Measurements from ENCODE around the gene TRABD2B. TPM values are rescaled to one million over a fixed set of nuclear protein-coding genes. Genes with fewer than 3 reads are reported as not detected.

The TRABD2B gene
- total and polyA plus RNA-seq, 2 experiments from 2014 or later = 1.00 to 2.3 TPM

DNA sequence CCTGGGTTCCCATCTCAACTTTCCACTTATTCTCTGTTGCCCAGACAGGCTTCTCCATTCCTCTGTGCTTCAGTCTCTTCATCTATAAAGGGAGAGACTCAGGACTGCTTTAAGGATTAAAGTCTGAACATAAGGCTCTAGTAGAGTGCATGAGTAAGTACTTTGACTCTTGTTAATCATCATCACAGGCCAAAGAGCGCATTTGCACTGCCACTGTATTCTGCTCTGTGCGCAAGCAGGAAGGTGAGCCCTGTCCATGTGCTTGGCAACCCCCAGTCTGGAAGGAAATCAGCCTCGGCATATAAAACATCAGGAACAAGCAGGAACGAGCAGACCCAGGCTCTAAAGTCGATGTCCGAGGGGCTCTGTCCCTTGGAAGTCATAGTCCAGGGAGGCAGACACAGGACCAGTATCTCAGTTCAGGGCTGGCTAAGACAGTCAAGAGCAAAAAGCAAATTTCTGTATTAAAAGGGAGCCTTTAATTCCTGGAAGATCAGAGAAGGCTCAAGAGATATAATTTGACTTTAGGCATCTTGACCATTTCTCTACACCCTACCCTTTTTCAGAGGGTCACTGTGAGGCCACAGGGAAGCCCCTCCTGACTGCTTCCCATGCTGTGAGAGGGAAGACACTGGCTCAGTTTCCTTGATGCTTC, 131.2 kb downstream of the TRABD2B start:
- DNase-seq (ENCODE audit: low spot score) = peak; percentile 73
- 46% methylated on average over 6 of the region's 6 CpGs for WGBS (ENCODE audit: low lambda C conversion rate, missing lambda C conversion rate)
- Histone ChIP-seq H3K4me3 (no peak overlapping the region), H3K9me2 (replicated peaks; ENCODE audit: insufficient read depth) (no peaks in the 10 kb centered on the region), H3K27me3 (no peaks in the 10 kb centered on the region), H3K79me2 (no peaks in the 10 kb centered on the region), H4K20me1 (ENCODE audit: insufficient read depth, poor library complexity, severe bottlenecking) (no peaks in the 10 kb centered on the region), H3K4me1 (ENCODE audit: insufficient read depth) (peaks cover 34% of the 10 kb centered on the region), H3K9me3 (ENCODE audit: low read depth) (no peaks in the 10 kb centered on the region), H2AFZ (no peak overlapping the region), H3K4me2 (peak overlapping the region; percentile 49), H3K36me3 (replicated peaks; ENCODE audit: insufficient read depth, low read depth) (no peaks in the 10 kb centered on the region), H3K27ac (peak overlapping the region; percentile 93)
- TF ChIP-seq, protein P1, sequence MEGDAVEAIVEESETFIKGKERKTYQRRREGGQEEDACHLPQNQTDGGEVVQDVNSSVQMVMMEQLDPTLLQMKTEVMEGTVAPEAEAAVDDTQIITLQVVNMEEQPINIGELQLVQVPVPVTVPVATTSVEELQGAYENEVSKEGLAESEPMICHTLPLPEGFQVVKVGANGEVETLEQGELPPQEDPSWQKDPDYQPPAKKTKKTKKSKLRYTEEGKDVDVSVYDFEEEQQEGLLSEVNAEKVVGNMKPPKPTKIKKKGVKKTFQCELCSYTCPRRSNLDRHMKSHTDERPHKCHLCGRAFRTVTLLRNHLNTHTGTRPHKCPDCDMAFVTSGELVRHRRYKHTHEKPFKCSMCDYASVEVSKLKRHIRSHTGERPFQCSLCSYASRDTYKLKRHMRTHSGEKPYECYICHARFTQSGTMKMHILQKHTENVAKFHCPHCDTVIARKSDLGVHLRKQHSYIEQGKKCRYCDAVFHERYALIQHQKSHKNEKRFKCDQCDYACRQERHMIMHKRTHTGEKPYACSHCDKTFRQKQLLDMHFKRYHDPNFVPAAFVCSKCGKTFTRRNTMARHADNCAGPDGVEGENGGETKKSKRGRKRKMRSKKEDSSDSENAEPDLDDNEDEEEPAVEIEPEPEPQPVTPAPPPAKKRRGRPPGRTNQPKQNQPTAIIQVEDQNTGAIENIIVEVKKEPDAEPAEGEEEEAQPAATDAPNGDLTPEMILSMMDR (IDR thresholded peaks at IDR 0.05; ENCODE audit: poor library complexity) = no peak
- no peak for TF ChIP-seq EZH2phosphoT487 (IDR thresholded peaks at IDR 0.05; ENCODE audit: low read depth, severe bottlenecking, unreplicated experiment)
- TF ChIP-seq EZH2 (IDR thresholded peaks at IDR 0.05; ENCODE audit: borderline replicate concordance) = no peak

GRCh38 chr1:47859092-47859743, 138.0 kb downstream of the TRABD2B start:
- H4K20me1 ChIP-seq (ENCODE audit: insufficient read depth, poor library complexity, severe bottlenecking) = no peaks in the 10 kb centered on the region
- H3K9me3 ChIP-seq (ENCODE audit: low read depth) = no peaks in the 10 kb centered on the region
- no peak overlapping the region for H2AFZ ChIP-seq
- no peaks in the 10 kb centered on the region for H3K27me3 ChIP-seq
- no peaks in the 10 kb centered on the region for H3K36me3 ChIP-seq (replicated peaks; ENCODE audit: insufficient read depth, low read depth)
- no peaks in the 10 kb centered on the region for H3K79me2 ChIP-seq
- H3K4me1 ChIP-seq (ENCODE audit: insufficient read depth) = no peaks in the 10 kb centered on the region
- H3K9me2 ChIP-seq (replicated peaks; ENCODE audit: insufficient read depth) = no peaks in the 10 kb centered on the region
- DNase-seq (ENCODE audit: low spot score) = no peak
- no peak overlapping the region for H3K4me3 ChIP-seq
- no peak overlapping the region for H3K4me2 ChIP-seq
- H3K27ac ChIP-seq = no peak overlapping the region
- TF ChIP-seq, protein P1 (IDR thresholded peaks at IDR 0.05; ENCODE audit: poor library complexity) = no peak
- TF ChIP-seq EZH2phosphoT487 (IDR thresholded peaks at IDR 0.05; ENCODE audit: low read depth, severe bottlenecking, unreplicated experiment) (no peak), EZH2 (IDR thresholded peaks at IDR 0.05; ENCODE audit: borderline replicate concordance) (no peak)
- 80% methylated on average over 3 of the region's 3 CpGs for WGBS (ENCODE audit: low lambda C conversion rate, missing lambda C conversion rate)

DNA sequence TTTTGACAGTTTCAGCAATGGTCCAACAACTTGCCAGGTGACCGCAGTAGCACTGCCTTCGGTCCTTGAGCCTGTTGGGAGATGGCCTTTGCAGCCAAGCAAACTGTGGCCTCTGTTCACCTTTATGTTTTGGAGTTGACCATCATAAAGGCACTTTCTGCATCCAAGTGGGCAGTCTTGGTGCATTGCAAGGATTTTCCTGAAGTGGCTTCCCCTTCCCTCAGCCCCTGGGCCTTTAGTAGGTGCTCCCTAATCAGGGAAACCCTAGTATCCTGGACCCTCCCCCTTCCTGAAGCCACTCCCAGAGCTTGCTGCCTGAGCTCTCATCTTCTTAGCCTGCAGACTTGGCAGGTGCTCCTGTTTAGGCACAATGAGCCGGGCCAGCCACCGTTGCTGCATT, 140.2 kb downstream of the TRABD2B start:
- 97% methylated on average over 4 of the region's 4 CpGs for WGBS (ENCODE audit: low lambda C conversion rate, missing lambda C conversion rate)
- no peak overlapping the region for H2AFZ ChIP-seq
- TF ChIP-seq EZH2 (IDR thresholded peaks at IDR 0.05; ENCODE audit: borderline replicate concordance) = no peak
- TF ChIP-seq, protein P1 (IDR thresholded peaks at IDR 0.05; ENCODE audit: poor library complexity) = no peak
- no peak for TF ChIP-seq EZH2phosphoT487 (IDR thresholded peaks at IDR 0.05; ENCODE audit: low read depth, severe bottlenecking, unreplicated experiment)
- no peaks in the 10 kb centered on the region for H4K20me1 ChIP-seq (ENCODE audit: insufficient read depth, poor library complexity, severe bottlenecking)
- H3K4me1 ChIP-seq (ENCODE audit: insufficient read depth) = no peaks in the 10 kb centered on the region
- no peak overlapping the region for H3K4me3 ChIP-seq
- H3K36me3 ChIP-seq (replicated peaks; ENCODE audit: insufficient read depth, low read depth) = no peaks in the 10 kb centered on the region
- no peaks in the 10 kb centered on the region for H3K79me2 ChIP-seq
- no peaks in the 10 kb centered on the region for H3K9me3 ChIP-seq (ENCODE audit: low read depth)
- no peak overlapping the region for H3K4me2 ChIP-seq
- H3K27ac ChIP-seq = no peak overlapping the region
- DNase-seq (ENCODE audit: low spot score) = no peak
- no peaks in the 10 kb centered on the region for H3K9me2 ChIP-seq (replicated peaks; ENCODE audit: insufficient read depth)
- no peaks in the 10 kb centered on the region for H3K27me3 ChIP-seq

All from hepatocyte (in vitro differentiated cells).